NCI-H345 (cell line): ENCODE data around the gene NSMCE4A.
"Not testable (repeated sequence)": the region's sequence is repeated elsewhere in the genome, so short reads cannot be mapped to it uniquely, and the experiment has no call there.

Experiments
- DNase-seq: peaks from one replicate; lab custom pipeline; 2025; lab: John Stamatoyannopoulos, UW

NSMCE4A gene

GRCh38 chr10:121935702-121936101, 39.3 kb downstream of the NSMCE4A start:
- no peak for DNase-seq

- DNase-seq, result not testable (repeated sequence)
Observed at GRCh38 chr10:121930268-121931085, 44.5 kb downstream of the NSMCE4A start.

DNA sequence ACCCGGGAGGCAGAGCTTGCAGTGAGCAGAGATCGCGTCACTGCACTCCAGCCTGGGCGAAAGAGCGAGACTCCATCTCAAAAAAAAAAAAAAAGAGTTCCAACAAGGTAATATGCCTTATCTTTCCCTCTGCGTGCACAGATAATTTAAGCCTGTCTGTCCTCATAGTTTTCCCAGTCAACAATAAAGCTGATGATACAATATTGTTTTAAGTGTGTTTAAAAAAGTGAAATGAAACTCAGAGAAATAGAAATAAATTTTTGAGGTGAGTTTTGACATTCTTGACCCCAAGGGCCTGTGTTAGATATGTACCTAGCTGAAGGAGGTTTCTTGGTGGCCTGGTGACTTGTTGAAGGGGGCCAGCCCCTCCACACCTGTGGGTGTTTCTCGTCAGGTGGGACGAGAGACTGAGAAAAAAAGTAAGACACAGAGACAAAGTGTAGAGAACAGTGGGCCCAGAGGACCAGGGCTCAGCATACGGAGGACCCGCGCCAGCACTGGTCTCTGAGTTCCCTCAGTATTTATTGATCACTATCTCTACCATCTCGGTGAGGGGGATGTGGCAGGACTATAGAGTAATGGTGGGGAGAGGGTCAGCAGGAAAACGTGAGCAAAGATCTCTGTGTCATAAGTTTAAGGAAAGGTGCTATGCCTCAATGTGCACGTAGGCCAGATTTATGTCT, 45.3 kb downstream of the NSMCE4A start:
- not testable (repeated sequence) for DNase-seq

GRCh38 chr10:121928528-121928884, 46.5 kb downstream of the NSMCE4A start:
- DNase-seq, result no peak

- peak; percentile 81 for DNase-seq
Observed at GRCh38 chr10:121927841-121928527, 47.0 kb downstream of the NSMCE4A start, which contains the start of gene ATE1. Gene ATE1, minus strand, starts transcription at chr10:121928031. Its CDS starts 82 bp downstream, at chr10:121927949.

DNA sequence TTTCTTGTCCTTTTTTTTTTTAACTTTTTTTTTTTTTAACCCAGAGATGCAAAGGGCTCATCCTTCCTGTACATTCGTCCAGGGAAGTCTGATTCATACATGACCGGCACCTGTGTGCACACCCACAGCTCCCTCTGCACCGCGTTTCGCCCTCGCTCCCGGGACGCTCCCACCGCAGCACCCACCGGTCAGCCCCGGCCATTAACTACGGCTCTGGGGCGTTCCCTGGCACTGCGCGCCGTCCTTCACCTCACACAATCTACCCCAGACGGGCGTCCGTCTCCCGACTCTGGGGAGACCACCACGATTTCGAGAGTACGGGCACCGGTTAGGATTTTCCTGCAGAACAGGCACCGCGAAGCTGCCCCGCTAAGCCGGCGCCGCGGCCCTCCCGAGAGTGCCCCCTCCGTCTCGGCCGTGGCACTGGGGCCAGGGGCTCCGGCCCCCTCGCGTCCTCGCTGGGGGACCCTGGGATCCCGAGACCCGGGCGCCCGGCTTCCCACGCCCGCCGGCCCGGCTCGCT, 47.6 kb downstream of the NSMCE4A start:
- DNase-seq, result peak; percentile 19

GRCh38 chr10:121926671-121927317, 48.2 kb downstream of the NSMCE4A start:
- DNase-seq, result peak; percentile 0

DNA sequence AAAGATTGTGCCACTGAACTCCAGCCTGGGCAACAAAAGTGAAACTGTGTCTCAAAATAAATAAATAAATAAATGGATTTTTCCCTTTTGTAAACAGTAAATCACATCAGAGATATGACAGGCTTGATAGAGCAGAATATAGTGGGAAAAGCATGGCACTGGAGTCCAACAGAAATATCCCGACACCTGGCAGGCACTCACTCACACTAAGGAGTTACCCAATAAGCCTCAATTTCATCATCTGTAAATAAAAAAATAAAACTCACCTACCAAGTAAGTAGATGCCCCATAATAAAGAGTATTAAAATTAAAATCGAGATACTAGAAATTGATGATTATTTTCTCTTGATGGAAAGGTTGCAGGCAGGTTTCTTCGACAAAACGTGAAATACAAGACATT, 48.9 kb downstream of the NSMCE4A start:
- DNase-seq, result no peak

DNA sequence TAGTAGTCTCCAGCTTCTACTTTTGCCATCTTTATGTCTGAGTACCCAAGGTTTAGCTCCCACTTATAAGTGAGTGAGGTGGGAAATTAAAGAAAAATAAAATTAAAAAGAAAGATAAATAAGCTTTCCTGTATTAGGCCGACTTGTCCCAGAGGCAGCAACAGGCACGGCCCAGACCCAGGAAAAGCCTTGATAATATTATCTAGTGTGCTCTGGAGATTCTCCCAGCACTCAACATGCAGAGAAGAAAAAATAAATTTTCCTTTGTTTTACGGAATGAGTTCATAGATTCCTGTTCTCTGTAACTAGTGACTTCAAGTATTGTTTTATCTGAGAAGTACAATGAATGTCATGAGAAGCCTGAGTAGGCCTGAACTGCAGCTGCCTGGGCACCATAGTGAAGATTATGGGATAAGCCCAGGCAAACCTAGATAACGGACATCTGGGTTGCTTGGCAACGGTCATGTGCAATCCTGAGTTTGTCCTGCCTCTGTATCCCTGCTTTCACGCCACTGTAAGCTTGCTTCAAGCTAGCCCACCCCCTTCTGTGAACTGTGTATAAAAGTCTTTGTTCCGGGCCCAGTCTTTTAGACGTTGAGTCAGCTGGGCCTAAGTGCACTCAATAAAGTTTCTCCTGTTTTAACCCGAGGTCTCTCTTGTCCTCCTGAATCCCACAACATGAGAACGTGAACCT, 53.6 kb downstream of the NSMCE4A start:
- no peak for DNase-seq

DNA sequence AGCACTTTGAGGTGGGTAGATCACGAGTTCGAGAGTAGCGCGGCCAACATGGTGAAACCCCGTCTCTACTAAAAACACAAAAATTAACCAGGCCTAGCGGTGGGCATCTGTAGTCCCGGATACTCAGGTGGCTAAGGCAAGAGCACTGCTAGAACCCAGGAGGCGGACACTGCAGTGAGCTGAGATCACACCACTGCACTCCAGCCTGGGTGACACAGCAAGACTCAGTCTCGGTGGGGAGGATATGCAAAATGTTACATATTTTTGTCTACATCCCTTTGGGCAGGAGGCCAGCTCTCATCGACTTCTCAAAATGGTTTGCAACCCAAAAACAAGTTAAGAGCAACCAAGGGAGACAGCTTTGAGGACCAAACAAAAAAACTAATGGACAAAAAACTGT, 55.4 kb downstream of the NSMCE4A start:
- DNase-seq, result no peak

DNA sequence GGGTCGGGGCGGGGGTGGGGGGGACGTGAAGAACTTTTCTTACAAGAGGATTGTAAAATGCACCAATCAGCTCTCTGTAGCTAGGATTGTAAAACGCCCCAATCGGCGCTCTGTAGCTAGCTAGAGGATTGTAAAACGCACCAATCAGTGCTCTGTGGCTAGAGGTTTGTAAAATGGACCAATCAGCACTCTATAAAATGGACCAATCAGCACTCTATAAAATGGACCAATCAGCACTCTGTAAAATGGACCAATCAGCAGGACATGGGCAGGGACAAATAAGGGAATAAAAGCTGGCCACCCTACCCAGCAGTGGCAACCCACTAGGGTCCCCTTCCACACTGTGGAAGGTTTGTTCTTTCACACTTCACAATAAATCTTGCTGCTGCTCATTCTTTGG, 56.2 kb downstream of the NSMCE4A start:
- DNase-seq, result not testable (repeated sequence)

DNA sequence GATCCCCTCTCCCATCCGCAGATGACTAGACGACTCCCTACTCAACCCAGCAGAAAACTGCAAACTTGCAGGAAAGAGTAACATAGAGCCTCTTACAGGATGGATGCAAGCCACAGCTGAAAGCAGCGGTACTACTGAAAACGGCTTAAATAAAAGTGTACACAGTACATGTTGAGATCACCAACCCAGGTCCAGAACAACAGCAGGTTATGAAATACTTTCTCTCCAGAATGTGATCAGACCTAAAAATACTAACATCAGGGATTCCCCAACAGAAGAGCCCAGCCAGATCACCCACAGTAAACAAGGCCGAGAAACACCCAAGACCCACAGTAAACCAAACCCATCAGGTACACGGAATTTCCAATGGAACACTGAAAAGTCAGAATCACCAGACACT, 60.4 kb downstream of the NSMCE4A start:
- DNase-seq, result no peak

GRCh38 chr10:121911421-121911697, 63.7 kb downstream of the NSMCE4A start:
- DNase-seq, result no peak

DNA sequence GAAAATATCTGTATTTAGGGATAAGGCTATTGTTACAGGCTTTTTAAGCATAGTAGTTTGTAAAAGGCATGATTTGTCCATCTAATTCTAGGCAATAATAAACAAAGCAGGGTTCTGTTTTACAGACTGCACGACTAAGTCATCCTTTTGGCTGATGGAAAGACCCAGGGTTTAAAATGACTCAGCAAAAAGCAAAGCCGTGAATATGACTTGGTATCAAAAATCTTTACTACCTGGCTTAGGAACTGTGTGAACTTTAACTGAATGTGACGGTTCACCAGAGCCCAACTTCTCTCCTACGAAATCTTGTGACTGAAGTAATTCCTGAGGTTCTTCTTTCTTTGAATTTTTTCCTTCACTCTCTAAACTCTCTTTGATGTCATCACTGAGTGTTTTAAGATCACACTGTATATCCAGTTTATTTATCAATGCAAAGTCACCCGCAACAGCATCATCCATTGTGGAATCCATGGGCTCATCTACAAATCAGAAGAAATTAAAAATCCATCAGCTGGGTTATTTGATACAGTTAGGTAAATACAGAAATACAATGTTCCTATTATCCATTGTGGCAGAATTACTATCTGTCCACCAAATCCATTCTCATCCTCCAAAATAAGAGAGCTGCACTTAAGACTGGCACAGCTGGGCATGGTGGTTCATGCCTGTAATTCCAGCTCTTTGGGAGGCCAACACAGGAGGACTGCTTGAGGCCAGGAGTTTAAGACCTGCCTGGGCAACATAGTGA, 64.2 kb downstream of the NSMCE4A start:
- no peak for DNase-seq
